Ovary (tissue), 9 donors: ENCODE results near the gene CRTC3. TPM values are rescaled to one million over a fixed set of nuclear protein-coding genes. Genes with fewer than 3 reads are reported as not detected.
"Not testable (repeated sequence)": the region's sequence is repeated elsewhere in the genome, so short reads cannot be mapped to it uniquely, and the experiment has no call there.

Experiments used
- DNase-seq, 5 donors: peaks; one replicate each; pipeline ENCODE4 v3.0.0-alpha.2; 2019 to 2020
- H3K27ac ChIP-seq, 2 donors: fragments of 200-600 bp; one replicate each; pipeline versions ENCODE4 v1.5.1 to v1.8.0; 2019 to 2022
- H3K27me3 ChIP-seq: fragments of 200-600 bp; one replicate; pipeline ENCODE4 v1.8.0; 2022
- H3K36me3 ChIP-seq: fragments of 200-600 bp; sonication (generic); one replicate; pipeline ENCODE4 v1.5.1; 2019
- H3K4me1 ChIP-seq: one replicate; pipeline ENCODE4 v1.8.1; 2013; ENCODE audit warnings: mild to moderate bottlenecking, moderate library complexity; ENCODE audit not compliant: insufficient read depth
- H3K4me3 ChIP-seq: fragments of 200-600 bp; sonication (generic); one replicate; pipeline ENCODE4 v1.5.1; 2017
- H3K9me3 ChIP-seq, 2 donors: fragments of 200-600 bp in 1 of 2; sonication (generic) in 1 of 2; one replicate each; pipeline versions ENCODE4 v1.5.1 to v1.8.1; 2013 to 2019; ENCODE audit warnings: mild to moderate bottlenecking in 1 of 2, moderate library complexity in 1 of 2
- CTCF ChIP-seq, 3 donors: fragments of 450-650 bp in 2 of 3; fragments of 200-600 bp in 1 of 3; IDR thresholded peaks; one replicate each; pipeline versions ENCODE4 v1.5.1 to v1.8.0; 2016 to 2022; ENCODE audit warnings: antibody characterized with exemption in 3 of 3, mild to moderate bottlenecking in 1 of 3
- EP300 ChIP-seq: sonication (generic); formaldehyde crosslinking; IDR thresholded peaks from one replicate; pipeline ENCODE4 v1.6.1; 2017; ENCODE audit warnings: antibody characterized with exemption
- POLR2A ChIP-seq: fragments of 450-650 bp; IDR thresholded peaks from one replicate; pipeline ENCODE4 v1.6.1; 2017; ENCODE audit warnings: antibody characterized with exemption, mild to moderate bottlenecking, moderate library complexity
- WGBS, 3 donors: extraction: QIAGEN DNeasy Blood & Tissue Kit in 1 of 3; methylation state at CpG; one replicate each; pipeline versions ENCODE4 v1.1.5 to v1.1.7; 2013 to 2017; 5-methylcytosine and 5-hydroxymethylcytosine counted together
- intact Hi-C, 4 donors: fragments of 100-400 bp; cut with DNase I; formaldehyde crosslinking; loops; one replicate each; pipeline versions ENCODE4 v1.11.0 to v1.15.1; 2022 to 2023
- polyA plus RNA-seq, 2 donors: library from polyadenylated mRNA; stranded (reverse); fragments of 200-250 nt in 1 of 2; fragments of 350-450 nt in 1 of 2; fragmentation: Illumina TruSeq in 1 of 2; extraction: RNeasy Lipid Tissue Mini Kit (QIAGEN cat#74804) in 1 of 2; gene quantifications; one replicate each; pipeline ENCODE4 v1.2.3, GENCODE V29; 2013 to 2014
- total RNA-seq, 7 donors: library from RNA; depleted of rRNA in 2 of 7; stranded (reverse); fragments of >200 nt in 2 of 7; fragmentation: NEBNext Ultra II Directional in 3 of 7; extraction: Animal tissue kit (Norgen Biotek cat#: 25700) in 3 of 7; gene quantifications; one replicate each; pipeline versions ENCODE4 v1.1.0 to v1.2.4, GENCODE V29; 2016 to 2023
- donor health status: DM: no; HTN: no; CAD: no; lungs with moderate emphysema.
- donor health status: DM: no; HTN: no; CAD: no.
- donor health status: Bipolar disorder and iron deficiency.
- donor health status: DM: yes; HTN: yes; CAD: no.
- donor health status: DM: no; HTN: no; CAD: no.
- donor health status: DM: yes; HTN: yes; CAD: no.

CRTC3 gene
- total and polyA plus RNA-seq, 9 donors, result 36.9 to 106 (median 85.4) TPM

- Histone ChIP-seq H3K36me3 (no peaks in the 10 kb centered on the region), H3K27me3 (no peaks in the 10 kb centered on the region), H3K4me1 (peaks cover 4% of the 10 kb centered on the region), H3K27ac (peak overlapping the region; percentile 84 to 87), H3K4me3 (peak overlapping the region; percentile 61), H3K9me3 (no peaks in the 10 kb centered on the region)
- 22 to 37% (median 25%) methylated on average over 27 to 28 of the region's 28 CpGs for WGBS, 3 donors
- DNase-seq, result peak in 4 of 5 donors; percentile 39 to 68 (median 49)
- intact Hi-C loops, result no loop called here
- TF ChIP-seq POLR2A, result no peak
- TF ChIP-seq CTCF (IDR thresholded peaks at IDR 0.05), result no peak
- no peak for TF ChIP-seq EP300
These were observed 135.0 kb downstream of the CRTC3 start for GRCh38 chr15:90664650-90665287.

- H3K9me3 ChIP-seq, result no peaks in the 10 kb centered on the region
- WGBS, 3 donors, result 2 to 4% (median 4%) methylated on average over 72 to 75 of the region's 75 CpGs
- H3K27ac ChIP-seq, result peak overlapping the region; percentile 84 to 87
- TF ChIP-seq EP300 (no peak), POLR2A (peak; percentile 13)
- intact Hi-C loops, result no loop called here
- DNase-seq, result peak; percentile 66 to 82 (median 74)
- no peaks in the 10 kb centered on the region for H3K36me3 ChIP-seq
- H3K4me3 ChIP-seq, result peak overlapping the region; percentile 61
- no peaks in the 10 kb centered on the region for H3K4me1 ChIP-seq
- H3K27me3 ChIP-seq, result no peaks in the 10 kb centered on the region
These were observed 135.8 kb downstream of the CRTC3 start for GRCh38 chr15:90665288-90666134.

GRCh38 chr15:90666135-90666909, 136.6 kb downstream of the CRTC3 start:
- WGBS, 3 donors, result 85 to 88% (median 86%) methylated on average over 14 of the region's 14 CpGs

GRCh38 chr15:90667073-90667754, 137.5 kb downstream of the CRTC3 start:
- Histone ChIP-seq H3K9me3 (no peaks in the 10 kb centered on the region), H3K4me3 (no peak overlapping the region), H3K36me3 (no peaks in the 10 kb centered on the region), H3K4me1 (no peaks in the 10 kb centered on the region), H3K27ac (no peak overlapping the region), H3K27me3 (no peaks in the 10 kb centered on the region)
- no peak for DNase-seq
- WGBS, 3 donors, result 71 to 82% (median 76%) methylated on average over 8 of the region's 8 CpGs
- TF ChIP-seq EP300 (no peak), POLR2A (no peak), CTCF (IDR thresholded peaks at IDR 0.05) (no peak)
- intact Hi-C loops, result no loop called here

More at GRCh38 chr15:90666135-90666909, 136.6 kb downstream of the CRTC3 start:
- Histone ChIP-seq H3K27me3 (no peaks in the 10 kb centered on the region), H3K27ac (peak overlapping the region in 1 of 2 donors; percentile 87), H3K36me3 (no peaks in the 10 kb centered on the region), H3K9me3 (no peaks in the 10 kb centered on the region), H3K4me1 (no peaks in the 10 kb centered on the region), H3K4me3 (no peak overlapping the region)
- intact Hi-C loops, result no loop called here
- TF ChIP-seq CTCF (IDR thresholded peaks at IDR 0.05) (no peak), POLR2A (no peak), EP300 (no peak)
- no peak for DNase-seq

- H3K27me3 ChIP-seq, intact Hi-C loops, DNase-seq: not testable (repeated sequence)
These were observed 138.1 kb downstream of the CRTC3 start for GRCh38 chr15:90667755-90668345.

GRCh38 chr15:90670631-90671030, 140.9 kb downstream of the CRTC3 start:
- H3K4me1 ChIP-seq, H3K4me3 ChIP-seq, H3K27me3 ChIP-seq, H3K36me3 ChIP-seq, H3K27ac ChIP-seq, H3K9me3 ChIP-seq, intact Hi-C loops, DNase-seq: not testable (repeated sequence)
- WGBS, 3 donors, result 94 to 99% (median 96%) methylated on average over 8 of the region's 8 CpGs

More at GRCh38 chr15:90667755-90668345, 138.1 kb downstream of the CRTC3 start:
- H3K27ac ChIP-seq, H3K4me1 ChIP-seq, H3K9me3 ChIP-seq, H3K4me3 ChIP-seq, H3K36me3 ChIP-seq: not testable (repeated sequence)
- WGBS, 3 donors, result 62 to 74% (median 70%) methylated on average over 7 of the region's 7 CpGs
